Activated CD4-positive, CD25-positive, alpha-beta regulatory T cell treated with anti-CD3 and anti-CD28 coated beads, Interleukin-2, amount 50 U/mL, for 16 hours (primary cell): ENCODE results near the gene SLX9.
"Not testable (repeated sequence)": the region's sequence is repeated elsewhere in the genome, so short reads cannot be mapped to it uniquely, and the experiment has no call there.

Source experiments
- DNase-seq: peaks from one replicate; pipeline ENCODE4 v3.0.0-alpha.2; 2020; ENCODE audit warnings: low read depth, low spot score

Gene SLX9

DNA sequence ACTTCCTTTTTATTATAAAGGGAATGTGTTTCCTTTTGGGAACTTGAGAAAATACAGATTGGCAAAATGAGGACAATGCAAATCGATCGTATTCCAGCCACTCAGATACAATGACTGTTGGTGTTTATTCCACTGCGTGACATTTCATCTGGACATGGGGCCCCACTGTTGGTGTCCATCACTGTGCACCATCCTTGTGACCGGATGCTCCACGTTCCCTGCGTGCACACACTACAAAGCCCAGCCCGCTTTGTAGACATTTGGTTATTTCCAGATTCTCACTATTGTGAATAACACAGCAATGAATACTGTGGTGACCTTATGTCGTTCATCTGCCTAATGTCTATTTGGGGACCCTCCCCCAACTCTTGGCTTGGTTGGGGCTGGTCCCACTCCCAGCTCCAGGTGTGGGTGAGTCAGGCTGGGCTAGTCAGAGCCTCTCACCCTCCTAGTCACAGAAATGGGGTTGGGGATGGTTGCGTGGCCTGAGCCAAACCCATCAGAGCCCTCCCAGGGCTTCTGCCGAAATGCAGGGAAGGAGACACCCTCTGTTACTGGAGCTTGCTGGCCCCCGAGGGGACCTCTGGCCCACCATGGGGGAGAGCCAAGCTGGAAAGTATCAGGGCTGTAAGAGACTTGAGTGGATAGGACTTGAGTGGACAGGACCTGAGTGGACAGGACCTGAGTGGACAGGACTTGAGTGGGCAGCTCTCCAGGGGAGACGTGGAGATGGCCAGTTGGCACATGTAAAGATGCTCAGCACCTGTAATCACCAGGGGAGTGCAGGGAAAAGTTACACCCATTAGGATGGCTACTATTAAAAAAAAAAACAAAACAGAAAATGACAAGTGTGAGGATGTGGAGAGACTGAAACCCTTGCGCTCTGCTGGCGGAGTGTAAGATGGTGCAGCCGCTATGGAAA is 77.5 kb downstream of the SLX9 start:
- no peak for DNase-seq

DNA sequence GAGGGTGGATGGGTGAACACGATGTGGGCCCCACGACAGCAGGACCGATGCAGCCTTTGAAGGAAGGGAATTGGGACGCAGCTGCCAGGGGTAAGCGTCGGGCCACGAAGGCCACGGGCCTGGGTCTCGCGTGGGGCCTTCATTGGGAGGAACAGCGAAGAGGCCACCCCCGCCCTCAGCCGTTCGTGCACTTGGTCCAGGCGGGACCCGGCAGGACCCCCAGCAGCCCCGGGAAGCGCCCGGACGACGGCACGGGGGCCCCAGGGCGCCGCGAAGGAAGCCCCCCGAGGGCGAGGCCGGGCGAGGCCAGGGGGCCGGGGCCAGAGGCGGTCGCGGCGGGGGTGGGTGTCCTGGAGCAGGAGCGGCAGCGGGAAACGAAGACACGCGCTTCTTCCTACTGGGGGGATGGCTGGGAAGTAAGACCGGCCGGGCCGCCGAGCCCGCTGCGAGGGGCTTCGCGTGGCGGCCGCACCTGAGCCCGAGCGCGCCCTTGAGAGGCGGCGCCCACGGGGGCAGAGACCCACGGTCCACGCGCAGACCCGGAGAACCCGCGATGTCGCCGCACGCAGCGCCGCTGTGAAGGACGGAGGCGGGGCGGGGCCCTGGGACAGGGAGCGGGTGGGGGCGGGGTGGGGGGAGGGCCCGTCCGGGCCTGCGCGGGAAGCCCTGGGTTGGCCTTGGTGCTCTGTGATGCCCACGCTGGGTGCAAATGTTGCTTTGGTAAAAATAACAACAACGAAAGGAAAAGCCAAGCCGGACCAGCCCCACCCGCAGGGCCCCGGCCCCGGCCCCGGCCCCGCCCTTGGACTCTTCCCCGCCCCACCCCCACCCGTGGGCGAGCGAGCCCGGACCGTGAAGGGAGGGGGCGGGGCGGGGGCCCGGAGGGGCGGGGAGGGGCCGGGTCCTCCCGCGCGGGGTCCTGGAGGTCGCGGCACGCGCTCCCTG is 78.6 kb downstream of the SLX9 start:
- DNase-seq = no peak

DNA sequence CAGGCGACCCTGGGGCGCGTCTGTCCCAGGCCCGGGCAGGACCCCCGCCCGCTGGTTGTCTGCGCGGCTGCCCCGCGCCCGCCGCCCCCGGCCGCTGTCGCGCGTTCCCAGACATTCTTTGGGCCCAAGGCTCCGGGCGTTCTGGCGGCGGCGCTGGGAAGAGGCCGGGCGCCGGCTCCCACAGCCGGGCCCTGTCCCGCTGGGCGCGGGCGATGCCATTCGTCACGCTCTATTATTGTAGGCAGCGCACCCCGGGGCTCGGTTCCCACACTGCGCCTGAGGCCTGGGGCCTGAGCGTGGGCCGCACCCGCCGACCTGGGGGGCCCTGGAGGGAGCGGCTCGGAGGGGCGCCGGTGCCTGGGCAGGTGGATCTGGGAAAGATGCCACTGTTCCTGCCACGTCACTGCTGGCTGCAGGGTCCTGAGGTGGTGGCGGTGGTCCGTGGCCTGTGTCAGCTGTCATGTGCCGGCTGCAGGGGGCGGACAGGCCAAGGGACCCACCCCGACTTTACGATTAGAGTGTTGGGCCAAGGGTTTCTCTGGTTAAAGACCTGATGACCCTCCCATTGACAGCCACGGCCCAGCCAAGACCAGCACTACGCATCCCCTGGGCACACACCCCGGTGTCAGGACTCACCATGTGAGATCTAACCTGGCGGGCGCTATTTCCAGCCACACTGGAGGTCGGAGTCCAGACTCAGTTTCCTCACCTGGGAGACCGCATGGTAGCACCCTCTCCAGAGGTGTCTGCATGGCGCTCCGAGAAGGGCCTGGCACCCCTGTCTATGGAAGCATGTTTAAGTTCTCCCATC is 79.5 kb downstream of the SLX9 start:
- no peak for DNase-seq

DNA sequence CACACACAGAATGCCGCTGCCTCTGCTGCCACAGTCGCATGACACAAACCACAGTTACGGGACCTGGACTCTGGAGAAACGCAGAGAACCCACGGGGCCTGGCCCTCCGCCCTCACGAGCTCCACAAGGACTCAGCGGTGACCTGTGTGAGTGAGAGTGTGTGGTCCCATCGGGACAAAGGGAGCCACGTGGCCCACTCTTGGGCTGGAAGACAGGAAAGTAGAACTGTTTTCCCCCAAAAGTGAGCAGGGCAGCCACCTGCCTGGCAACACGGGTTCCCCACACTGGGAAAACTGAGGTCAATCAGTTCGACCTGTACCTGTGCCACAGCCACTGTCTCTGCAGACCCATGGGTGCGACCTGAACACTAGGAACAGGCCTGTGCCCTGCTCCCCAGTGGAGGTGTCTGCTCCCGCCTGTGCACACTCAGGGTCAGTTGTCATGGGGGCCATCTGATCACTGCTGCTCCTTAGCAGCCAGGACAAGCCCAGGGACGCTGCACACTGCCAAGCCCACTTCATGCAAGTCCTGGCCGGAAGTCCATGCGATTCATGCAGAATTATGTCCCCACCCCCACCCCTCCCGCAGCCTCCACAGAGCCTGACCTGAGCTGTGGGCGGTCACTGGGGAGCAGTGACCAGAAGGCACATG is 80.2 kb downstream of the SLX9 start:
- DNase-seq = no peak

DNA sequence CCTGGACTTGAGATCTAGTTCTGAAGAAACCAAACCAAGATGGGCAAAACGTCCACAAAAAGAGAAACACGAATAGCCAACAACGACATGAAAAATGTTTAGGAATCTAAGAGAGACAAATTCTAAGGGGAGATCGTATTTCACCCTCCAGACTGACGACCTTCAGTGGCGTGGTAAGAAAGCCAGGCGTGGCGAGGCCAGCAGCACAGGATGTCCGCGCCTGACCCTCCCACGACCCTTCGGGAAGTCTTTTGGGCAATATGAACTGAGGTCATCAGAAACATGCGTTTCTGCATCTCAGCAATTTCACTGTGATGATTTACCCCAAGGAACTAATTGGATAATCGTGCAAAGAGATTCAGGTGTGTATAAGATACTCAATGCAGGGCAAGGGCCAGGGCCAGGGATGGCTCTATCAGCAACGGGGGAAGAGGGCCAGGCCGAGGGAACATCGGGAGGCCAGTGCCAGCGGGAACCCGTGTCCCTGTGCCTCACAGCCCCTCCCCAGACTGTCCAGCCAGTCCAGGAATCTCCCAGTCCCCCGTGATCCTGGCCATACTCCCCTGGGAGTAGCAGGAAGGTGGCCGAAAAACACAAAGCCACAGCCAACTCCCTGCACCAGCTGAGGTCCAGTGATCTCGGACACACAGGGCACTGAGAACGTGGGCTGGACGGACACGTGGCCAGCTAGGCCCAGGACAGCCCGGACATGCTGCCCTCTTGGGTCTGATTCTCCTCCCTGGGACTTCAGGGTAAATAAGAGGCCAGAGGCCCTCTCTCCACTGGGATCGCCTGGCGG is 81.0 kb downstream of the SLX9 start:
- no peak for DNase-seq

DNA sequence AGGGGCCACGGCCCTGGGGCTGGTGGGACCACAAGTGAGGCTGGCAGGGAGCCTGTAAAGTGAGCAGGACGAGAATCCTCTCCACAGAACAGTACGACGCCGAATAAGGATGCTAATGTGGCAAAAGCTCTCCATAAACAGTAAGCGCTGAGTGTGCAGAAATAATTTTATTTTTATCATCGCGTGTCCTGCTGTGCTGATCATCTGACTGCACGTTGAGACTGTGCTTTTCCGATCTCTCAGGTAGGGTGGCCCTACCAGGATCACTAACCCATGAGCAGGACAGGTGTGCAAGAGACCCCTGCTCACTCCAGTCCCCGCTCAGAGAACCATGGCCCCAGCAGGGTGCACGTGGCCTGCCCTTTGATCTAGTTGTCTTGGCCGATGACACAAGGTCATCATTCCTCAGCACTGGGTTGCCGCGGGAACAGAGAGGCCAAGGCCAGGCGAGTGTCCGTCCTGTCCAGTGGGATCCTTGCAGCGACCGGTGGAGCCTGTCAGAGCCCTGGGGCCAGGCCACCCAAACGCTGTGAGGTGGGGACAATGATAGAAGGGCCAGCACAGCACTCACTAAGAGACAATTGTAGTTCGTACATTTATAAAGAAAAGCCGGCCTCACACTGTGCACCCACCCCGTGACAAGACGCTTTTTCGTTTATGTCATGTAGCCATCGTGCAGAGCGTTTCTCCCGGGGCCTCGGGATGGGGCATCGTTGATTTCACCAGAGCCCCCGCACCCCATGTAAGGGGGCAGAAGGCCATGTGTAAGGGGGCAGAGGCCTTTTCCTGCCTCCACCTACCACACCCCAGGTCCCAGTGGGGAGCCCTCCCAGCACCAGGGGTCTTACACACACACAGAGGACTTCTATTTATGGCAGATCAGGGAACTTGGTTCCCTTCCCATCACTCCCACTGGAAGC is 81.9 kb downstream of the SLX9 start:
- DNase-seq = no peak

DNA sequence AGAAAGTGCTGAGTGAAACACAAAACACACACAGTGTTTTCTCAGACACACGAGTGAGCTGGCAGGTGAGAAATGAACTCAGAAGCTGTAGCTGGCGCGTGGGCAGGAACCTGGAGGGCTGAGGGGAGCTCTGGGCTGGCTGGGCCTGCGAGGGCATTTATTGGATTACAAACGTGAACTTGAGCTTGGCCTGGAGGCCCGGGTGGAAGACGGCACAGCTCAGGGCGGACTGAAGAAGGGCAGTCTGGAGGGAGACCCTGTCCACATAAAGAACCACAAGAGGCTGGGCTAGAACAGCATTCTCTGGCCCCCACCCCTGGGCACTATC is 82.5 kb downstream of the SLX9 start:
- DNase-seq = no peak

DNA sequence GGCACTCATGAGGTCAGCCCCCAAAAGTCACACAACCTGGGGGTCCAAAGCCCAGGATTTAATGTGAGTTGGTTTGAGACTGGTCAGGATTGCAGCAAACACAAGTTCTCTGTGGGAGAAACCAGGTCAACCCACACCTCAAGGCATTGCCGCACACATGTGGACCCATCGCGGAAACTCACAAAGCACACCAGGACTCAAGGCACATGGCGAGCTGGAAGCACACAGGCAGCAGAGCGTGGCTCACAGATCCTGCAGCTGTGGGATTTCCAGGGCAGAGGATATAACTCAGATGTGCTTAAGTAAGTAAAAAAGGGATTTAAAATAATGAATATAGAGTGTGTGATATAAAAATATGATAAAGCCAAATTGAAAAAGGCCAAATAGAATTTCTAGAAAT is 82.9 kb downstream of the SLX9 start:
- DNase-seq = no peak

DNA sequence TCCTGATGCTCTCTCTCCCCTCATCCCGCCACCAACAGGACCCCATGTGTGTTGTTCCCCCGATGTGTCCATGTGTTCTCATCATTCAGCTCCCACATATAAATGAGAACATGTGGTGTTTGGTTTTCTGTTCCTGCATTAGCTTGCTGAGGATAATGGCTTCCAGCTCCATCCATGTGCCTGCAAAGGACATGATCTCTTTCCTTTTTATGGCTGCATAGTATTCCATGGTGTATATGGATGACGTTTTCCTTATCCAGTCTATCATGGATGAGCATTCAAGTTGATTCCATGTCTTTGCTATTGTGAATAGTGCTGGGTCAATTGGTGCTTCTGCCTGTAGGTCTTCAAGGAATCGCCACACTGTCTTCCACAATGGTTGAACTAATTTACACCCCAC is 84.7 kb downstream of the SLX9 start:
- DNase-seq = not testable (repeated sequence)

DNA sequence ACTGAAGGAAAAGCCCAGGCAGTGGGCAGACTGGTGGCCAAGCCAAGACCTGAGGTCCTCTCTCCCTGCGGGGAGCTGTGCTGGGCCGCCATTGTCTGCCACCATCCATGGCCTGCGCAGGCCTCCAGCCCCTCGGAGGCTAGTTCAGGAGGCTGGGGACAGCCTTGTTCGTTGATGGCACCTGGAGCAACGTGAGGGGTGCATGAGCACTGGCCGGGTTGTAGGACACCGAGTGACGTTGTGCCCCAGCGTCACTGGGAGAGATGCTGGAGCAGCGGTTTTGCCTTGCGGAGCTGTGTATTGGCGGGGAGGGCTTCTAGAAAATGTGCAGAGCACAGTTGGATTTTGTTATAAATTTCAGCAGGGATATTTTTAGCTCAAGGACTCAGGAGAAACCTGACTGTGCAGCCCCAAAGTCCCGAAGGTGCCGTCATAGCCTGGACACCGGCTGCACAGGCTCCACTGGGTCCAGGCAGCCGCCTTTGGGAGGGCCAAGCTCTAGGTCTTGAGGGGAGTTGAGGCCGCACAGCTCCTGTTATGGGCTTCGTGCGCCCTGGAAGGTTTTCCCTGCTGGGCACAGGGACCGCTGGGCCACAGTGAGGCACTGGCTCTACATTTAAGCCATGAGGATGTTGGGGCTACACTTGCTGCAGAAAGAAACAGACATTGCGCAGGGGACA is 86.4 kb downstream of the SLX9 start:
- no peak for DNase-seq
